Activated T-helper 1 cell treated with Interleukin-2 at 50 U/mL for 16 hours (primary cell): Measurements from ENCODE around the gene ZNF681.
"Not testable (repeated sequence)": the region's sequence is repeated elsewhere in the genome, so short reads cannot be mapped to it uniquely, and the experiment has no call there.

ENCODE experiments used
- DNase-seq: peaks from one replicate; pipeline ENCODE4 v3.0.0-alpha.2; 2020; ENCODE audit warnings: low read depth

ZNF681 gene

DNA sequence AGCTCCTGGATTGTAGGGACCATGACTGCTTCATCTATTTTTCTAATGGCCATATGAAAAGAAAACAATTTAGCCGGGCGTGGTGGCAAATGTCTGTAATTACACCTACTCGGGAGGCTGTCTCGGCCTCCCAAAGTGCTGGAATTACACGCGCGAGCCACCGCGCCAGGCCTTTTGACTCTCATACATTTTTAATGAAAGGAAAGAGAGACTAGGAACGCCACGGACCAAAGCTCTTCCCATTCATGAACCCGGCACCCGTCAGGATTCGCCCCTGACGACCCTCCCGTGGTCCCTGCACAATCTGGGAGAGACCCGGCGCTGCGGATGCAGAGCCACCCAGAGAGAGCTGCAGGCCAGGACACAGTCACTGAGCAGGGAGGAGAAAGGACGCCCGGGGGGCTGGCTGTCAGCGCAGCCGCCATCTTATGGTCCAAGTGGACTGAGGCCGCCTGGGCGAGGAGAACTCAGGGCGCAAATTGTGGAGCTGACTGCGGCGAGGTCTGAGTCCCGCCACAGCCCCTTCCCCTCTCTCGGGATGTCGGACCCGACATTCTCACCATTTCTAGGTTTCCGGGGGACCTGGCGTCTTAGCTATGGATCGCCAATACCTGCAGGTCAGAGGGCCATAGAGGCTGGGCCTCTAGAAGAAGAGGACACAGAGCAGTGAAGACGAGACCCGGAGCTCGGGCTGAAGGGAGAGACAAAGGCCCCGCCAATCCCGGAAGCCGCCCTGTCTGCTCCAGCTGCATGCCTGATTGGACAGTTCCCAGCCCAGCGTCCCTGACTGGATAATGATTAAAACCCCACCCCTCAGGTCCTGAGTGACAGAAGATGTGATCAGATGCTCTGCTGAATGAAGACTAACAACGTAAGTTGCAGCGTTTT lies at the start of gene ZNF681:
ZNF681 (minus strand) TSS at position 705 of the 888 bp plus-strand sequence; CDS start at position 563, 142 bp downstream.
- DNase-seq, result peak; percentile 74

DNA sequence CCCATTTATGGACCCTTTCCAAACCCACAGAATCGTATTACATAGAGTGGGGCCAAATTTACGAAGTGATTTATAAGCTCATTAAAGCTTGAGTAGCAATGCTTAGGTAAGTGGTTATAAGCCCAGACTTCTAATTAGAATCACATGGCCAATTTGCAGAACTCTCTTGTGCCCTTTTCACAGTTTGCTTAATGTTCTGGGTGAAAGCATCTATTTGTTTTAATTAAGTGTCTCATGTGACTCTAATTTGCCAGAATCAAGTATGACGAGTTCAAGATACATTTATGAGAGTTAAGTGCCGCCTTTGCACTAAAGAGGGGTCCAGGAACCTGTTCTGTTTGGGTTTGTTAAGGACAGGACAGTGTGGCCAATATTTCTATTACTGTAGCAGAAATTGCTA lies 46.0 kb upstream of the ZNF681 start:
- no peak for DNase-seq

- DNase-seq, result no peak
Measured at GRCh38 chr19:23802290-23802689, 43.6 kb upstream of the ZNF681 start.

DNA sequence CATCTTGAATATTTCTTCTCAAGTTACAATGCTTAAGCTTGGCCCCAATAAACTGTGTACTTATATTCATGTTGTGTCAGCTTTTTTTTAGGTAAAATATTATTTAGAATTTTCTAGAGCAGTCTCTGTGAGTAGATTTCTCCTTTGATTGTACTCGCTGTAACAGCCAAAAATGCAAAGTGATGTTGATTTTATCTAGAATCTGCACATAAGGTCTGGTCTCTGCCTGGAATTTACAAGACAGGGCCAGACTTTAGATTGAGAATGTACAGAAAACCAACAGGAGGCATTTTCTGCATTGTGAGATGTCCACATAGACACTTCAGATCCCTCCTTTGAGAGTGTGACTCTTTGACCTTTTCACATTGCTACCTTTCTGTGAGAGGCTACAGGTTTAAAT lies 43.1 kb upstream of the ZNF681 start:
- no peak for DNase-seq

DNA sequence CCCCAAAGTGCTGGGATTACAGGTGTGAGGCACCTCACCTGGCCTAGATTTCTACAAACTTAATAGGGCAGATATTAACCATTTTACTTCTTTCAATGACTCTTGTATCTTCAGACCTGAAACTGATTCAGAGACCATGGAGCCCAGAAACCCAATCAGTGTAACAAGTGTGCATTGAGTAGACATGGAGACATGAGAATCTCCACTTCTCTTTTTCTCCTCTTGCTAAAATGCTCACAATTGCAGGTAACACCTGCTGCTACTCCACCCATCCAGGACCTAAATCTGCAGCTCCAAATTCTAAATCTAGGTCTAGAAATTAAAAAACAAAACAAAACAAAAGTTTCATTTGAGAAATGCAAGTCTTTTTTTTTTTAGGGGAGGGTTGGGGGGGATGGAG lies 42.2 kb upstream of the ZNF681 start:
- DNase-seq, result no peak

DNA sequence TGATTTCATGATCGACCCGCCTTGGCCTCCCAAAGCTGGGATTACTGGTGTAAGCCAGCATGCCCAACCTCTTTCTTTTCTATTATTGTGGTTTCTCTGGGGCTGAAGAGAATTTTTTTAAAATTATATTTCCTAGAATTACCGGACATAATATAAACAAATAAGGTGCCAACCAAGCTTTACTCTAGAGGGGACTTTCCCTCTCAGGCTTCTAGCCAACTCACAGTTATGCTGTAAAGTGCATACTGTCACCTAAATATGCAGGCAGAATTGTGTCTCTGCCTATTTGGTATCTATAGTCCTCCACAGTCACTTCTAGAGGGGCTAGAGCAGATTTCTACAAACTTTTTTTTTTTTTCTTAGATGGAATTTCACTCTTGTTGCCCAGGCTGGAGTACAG lies 41.6 kb upstream of the ZNF681 start:
- no peak for DNase-seq

DNA sequence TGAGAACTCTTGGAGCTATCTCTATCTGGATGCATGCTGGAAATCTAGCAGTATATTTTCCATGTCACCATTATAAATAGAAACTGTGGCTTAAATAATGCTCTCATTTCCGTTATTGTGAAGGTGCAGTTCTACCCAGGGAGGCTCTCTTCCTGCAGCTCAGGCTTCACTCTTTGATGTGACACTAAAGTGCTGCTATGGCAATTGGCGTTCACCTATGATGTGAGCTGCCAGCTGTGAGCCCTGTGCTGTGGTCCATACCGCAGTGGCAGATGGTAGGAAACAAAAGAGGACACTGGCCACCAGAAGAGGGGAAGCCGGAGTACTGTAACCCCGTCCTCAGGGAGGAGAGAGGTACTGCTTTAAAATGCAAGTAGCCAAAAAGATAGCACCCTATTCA lies 40.6 kb upstream of the ZNF681 start:
- peak; percentile 15 for DNase-seq

DNA sequence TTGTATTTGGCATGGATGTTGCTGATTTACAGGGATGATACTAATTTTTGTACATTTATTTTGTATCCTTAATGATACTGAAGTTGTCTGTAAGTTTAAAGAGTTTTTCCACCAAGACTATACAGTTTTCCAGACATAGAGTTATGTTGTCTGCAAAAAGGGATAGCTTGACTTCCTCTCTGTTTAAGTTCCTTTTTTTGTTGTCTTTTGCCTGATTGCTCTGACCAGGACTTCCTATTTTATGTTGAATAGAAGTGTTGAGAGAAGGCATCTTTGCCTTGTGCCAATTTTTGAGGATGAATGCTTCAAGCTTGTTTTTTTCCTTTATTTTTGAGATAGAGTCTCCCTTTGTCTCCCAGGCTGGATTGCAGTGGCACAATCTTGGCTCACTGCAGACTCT lies 36.8 kb upstream of the ZNF681 start:
- DNase-seq, result no peak

DNA sequence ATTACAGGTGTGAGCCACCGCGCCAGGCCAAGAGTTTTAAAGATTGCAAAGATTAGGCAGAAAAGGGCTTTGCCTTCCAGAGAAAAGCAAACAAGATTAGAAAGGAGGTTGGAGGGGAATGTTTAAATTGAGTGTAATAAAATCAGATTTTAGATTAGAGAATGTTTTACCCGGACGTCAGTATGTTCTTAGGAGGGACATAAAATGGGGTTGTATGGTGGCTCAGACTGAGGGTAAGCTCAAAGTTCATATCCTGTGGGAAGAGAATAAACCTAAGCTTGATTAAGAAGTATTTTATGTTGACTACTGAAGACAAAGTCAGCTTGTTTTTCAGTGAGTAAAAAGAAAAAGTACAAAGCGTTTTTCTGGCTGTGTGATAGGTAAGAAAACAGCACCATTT lies 34.1 kb upstream of the ZNF681 start:
- DNase-seq, result no peak

GRCh38 chr19:23790641-23791488 lies 32.2 kb upstream of the ZNF681 start:
- DNase-seq, result no peak

DNA sequence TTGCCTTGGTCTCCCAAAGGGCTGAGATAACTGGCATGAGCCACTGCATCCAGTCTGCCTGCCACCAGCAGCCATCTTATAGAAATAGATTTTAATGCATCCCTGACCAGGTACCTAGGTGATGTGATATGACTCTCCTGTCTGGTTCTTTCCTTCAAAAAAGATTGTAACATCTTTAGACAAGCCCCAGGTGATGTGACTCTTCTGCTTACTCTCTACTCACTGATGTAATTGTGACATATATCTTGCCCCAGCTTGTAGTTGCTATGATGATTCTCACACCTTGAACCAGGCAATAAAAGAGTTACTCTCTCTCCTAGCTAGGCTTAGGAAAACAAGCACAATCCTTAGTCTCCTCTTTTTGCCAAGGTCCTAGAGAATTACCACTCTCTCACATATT lies 30.6 kb upstream of the ZNF681 start:
- no peak for DNase-seq

DNA sequence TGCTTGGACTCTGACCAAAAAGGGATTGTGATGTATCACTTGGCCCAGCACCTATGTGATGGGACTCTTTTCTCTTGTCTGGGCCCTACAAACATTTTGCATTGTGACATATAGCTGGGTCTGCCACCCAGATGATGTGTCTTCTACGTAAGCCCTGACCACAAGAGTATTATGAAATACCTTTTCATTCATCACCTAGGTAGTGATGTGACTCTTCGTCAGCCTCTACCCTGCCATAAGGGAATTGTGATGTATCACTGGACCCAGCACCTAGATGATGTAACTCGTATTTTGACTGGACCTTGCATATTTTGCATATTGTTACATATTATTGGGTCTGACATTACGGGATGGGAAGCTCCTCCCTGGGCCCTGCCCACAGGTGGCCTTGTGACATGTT lies 29.7 kb upstream of the ZNF681 start:
- no peak for DNase-seq

GRCh38 chr19:23787106-23787505 lies 28.4 kb upstream of the ZNF681 start:
- DNase-seq, result no peak

GRCh38 chr19:23785982-23786381 lies 27.3 kb upstream of the ZNF681 start:
- DNase-seq, result no peak

- no peak for DNase-seq
Measured at GRCh38 chr19:23784274-23784673, 25.6 kb upstream of the ZNF681 start.

- no peak for DNase-seq
Measured at GRCh38 chr19:23783636-23784035, 24.9 kb upstream of the ZNF681 start.

- DNase-seq, result no peak
Measured at GRCh38 chr19:23779645-23780044, 21.0 kb upstream of the ZNF681 start.

GRCh38 chr19:23778566-23778965 lies 19.9 kb upstream of the ZNF681 start:
- no peak for DNase-seq

DNA sequence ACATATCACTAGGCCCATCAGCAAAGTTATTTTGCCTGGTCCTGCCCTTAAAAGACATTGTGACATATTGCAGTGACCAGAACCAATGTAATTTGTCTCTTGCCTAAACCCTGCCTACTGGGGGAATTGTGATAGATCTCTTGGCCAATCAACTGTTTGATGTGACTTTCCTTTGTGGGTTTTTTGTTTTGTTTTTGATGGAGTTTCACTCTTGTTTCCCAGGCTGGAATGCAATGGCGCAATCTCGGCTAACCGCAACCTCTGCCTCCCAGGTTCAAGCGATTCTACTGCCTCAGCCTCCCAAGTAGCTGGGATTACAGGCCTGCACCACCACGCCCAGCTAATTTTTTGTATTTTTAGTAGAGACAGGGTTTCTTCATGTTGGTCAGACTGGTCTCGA lies 19.3 kb upstream of the ZNF681 start:
- not testable (repeated sequence) for DNase-seq

- DNase-seq, result no peak
Measured at GRCh38 chr19:23777216-23777615, 18.5 kb upstream of the ZNF681 start.

DNA sequence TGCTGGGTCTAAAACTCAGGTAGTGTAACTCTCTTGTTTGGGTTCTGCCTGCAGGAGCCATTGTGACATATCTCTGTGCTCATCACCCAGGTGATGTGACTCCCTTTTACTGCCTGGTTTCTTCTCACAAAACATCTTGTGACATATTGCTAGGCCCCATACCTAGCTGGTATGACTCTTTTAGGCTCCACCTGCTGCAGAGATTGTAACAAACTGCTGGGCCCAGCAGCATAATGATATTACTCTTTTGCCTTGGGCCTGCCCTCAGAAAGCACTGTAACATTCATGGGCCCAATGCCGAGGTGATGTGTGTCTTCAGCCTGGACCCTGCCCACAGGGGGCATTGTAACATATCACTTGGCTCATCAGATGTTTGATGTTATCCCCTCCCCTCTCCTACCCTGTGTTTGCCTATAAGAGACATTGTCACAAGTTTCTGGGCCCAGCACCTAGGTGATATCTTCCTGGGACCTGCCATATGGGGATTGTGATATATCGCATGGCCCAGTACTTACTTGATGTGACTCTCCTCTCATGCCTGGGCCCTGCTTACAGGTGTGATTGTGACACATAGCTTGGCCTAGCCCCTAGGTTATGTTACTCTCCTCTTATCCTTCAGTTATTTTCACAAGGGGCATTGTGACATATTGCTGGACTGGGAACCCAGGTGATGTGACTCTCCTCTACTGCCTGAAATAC lies 18.0 kb upstream of the ZNF681 start:
- DNase-seq, result no peak

DNA sequence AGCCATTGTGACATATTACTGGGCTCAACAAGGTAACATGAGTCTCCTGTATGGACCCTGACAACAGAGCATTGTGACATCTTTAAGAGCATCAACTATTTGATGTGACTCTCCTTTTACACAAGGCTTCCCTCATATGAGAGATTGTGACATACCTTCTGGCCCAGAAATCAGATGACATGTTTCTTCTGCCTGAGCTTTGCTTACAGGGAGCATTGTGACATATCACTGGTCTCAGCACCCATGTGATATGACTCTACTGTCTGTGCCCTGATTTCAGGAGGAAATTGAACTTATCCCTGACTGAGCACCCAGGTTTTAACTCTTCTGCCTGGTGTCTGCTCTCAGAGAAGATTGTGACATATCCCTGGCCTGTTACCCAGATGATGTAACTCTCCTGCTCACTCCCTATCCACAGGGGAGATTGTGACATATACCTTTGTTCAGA lies 15.9 kb upstream of the ZNF681 start:
- DNase-seq, result no peak
